Stimulated activated naive B cell treated with anti-CD40 and anti-IgM and Interleukin-4, amounts not matched to agents 10 μg/mL and 1 μg/mL and 100 μg/mL, for 72 hours (primary cell): ENCODE data around the gene RHOXF2.
"Not testable (repeated sequence)": the region's sequence is repeated elsewhere in the genome, so short reads cannot be mapped to it uniquely, and the experiment has no call there.

Source experiments
- ATAC-seq, 2 donors: fragments of 150-1000 bp; cut with Tn5 transposase; replicated peaks; 2 replicates each; pipeline ENCODE4 v1.10.0; 2021; ENCODE audit warnings: moderate library complexity in 1 of 2
- DNase-seq: peaks from one replicate; pipeline ENCODE4 v3.0.0; 2021
- H3K27ac Mint-ChIP-seq: one replicate; pipeline ENCODE4 v1.8.0; 2022; ENCODE audit warnings: mild to moderate bottlenecking, mixed read lengths
- H3K27me3 Mint-ChIP-seq, 2 donors: one replicate each; pipeline ENCODE4 v1.8.0; 2022; ENCODE audit warnings: mixed read lengths in 2 of 2
- H3K36me3 Mint-ChIP-seq, 2 donors: one replicate each; pipeline ENCODE4 v1.8.0; 2022; ENCODE audit warnings: mixed read lengths in 2 of 2, mild to moderate bottlenecking in 1 of 2
- H3K4me1 Mint-ChIP-seq, 2 donors: one replicate each; pipeline ENCODE4 v1.8.0; 2022; ENCODE audit warnings: mixed read lengths in 2 of 2, mild to moderate bottlenecking in 1 of 2
- H3K4me3 Mint-ChIP-seq, 2 donors: one replicate each; pipeline ENCODE4 v1.8.0; 2022; ENCODE audit warnings: mild to moderate bottlenecking in 2 of 2, mixed read lengths in 2 of 2, moderate library complexity in 1 of 2
- H3K9me3 Mint-ChIP-seq, 2 donors: one replicate each; pipeline ENCODE4 v1.8.0; 2022; ENCODE audit warnings: mixed read lengths in 2 of 2, mild to moderate bottlenecking in 1 of 2

RHOXF2 gene

GRCh38 chrX:120147537-120147936 is 10.9 kb upstream of the RHOXF2 start:
- Mint-ChIP-seq H3K4me1 (peaks cover 4 to 11% of the 10 kb centered on the region in 2 donors), H3K27me3 (peaks cover 0 to 3% of the 10 kb centered on the region in 2 donors), H3K9me3 (peaks cover 5 to 6% of the 10 kb centered on the region in 2 donors), H3K36me3 (peaks cover 2 to 10% of the 10 kb centered on the region in 2 donors), H3K4me3 (no peak overlapping the region), H3K27ac (no peak overlapping the region)
- DNase-seq: no peak
- ATAC-seq: no peak

GRCh38 chrX:120150109-120150744 is 8.2 kb upstream of the RHOXF2 start:
- not testable (repeated sequence) for DNase-seq, H3K4me1 Mint-ChIP-seq
- peak in 1 of 2 donors; percentile 41 for ATAC-seq

GRCh38 chrX:120159086-120159485 is 673 bp downstream of the RHOXF2 start:
- H3K9me3 Mint-ChIP-seq, H3K36me3 Mint-ChIP-seq, ATAC-seq, DNase-seq, H3K27ac Mint-ChIP-seq, H3K27me3 Mint-ChIP-seq, H3K4me1 Mint-ChIP-seq, H3K4me3 Mint-ChIP-seq: not testable (repeated sequence)

More at GRCh38 chrX:120150109-120150744, 8.2 kb upstream of the RHOXF2 start:
- H3K27me3 Mint-ChIP-seq, H3K27ac Mint-ChIP-seq, H3K9me3 Mint-ChIP-seq, H3K4me3 Mint-ChIP-seq: not testable (repeated sequence)
- peaks cover 2 to 10% of the 10 kb centered on the region in 2 donors for H3K36me3 Mint-ChIP-seq

- H3K27me3 Mint-ChIP-seq, H3K9me3 Mint-ChIP-seq, DNase-seq, H3K36me3 Mint-ChIP-seq, H3K27ac Mint-ChIP-seq, H3K4me1 Mint-ChIP-seq, H3K4me3 Mint-ChIP-seq, ATAC-seq: not testable (repeated sequence)
These were observed 34.8 kb downstream of the RHOXF2 start for GRCh38 chrX:120193254-120193653.

- H3K4me3 Mint-ChIP-seq, H3K27me3 Mint-ChIP-seq, H3K27ac Mint-ChIP-seq, H3K36me3 Mint-ChIP-seq, DNase-seq, H3K4me1 Mint-ChIP-seq, H3K9me3 Mint-ChIP-seq: not testable (repeated sequence)
- peak; percentile 31 to 79 for ATAC-seq
These were observed 35.3 kb downstream of the RHOXF2 start for GRCh38 chrX:120193720-120194119.

GRCh38 chrX:120195786-120196185 is 37.4 kb downstream of the RHOXF2 start:
- not testable (repeated sequence) for H3K36me3 Mint-ChIP-seq, DNase-seq, ATAC-seq, H3K27ac Mint-ChIP-seq, H3K9me3 Mint-ChIP-seq, H3K27me3 Mint-ChIP-seq, H3K4me1 Mint-ChIP-seq, H3K4me3 Mint-ChIP-seq

GRCh38 chrX:120196626-120197283 is 38.3 kb downstream of the RHOXF2 start:
- not testable (repeated sequence) for H3K27ac Mint-ChIP-seq, DNase-seq, H3K36me3 Mint-ChIP-seq, H3K27me3 Mint-ChIP-seq, H3K9me3 Mint-ChIP-seq, H3K4me1 Mint-ChIP-seq, H3K4me3 Mint-ChIP-seq
- peak; percentile 36 to 56 for ATAC-seq

- no peak overlapping the region for H3K4me3 Mint-ChIP-seq
- H3K4me1 Mint-ChIP-seq: no peaks in the 10 kb centered on the region
- no peaks in the 10 kb centered on the region for H3K9me3 Mint-ChIP-seq
- H3K36me3 Mint-ChIP-seq: no peaks in the 10 kb centered on the region
- ATAC-seq (no peak), DNase-seq (no peak)
- no peak overlapping the region for H3K27ac Mint-ChIP-seq
- H3K27me3 Mint-ChIP-seq: peaks cover 0 to 3% of the 10 kb centered on the region in 2 donors
These were observed 42.4 kb downstream of the RHOXF2 start for GRCh38 chrX:120200851-120201250.

- Mint-ChIP-seq H3K4me1 (peaks cover 0 to 2% of the 10 kb centered on the region in 2 donors), H3K9me3 (no peaks in the 10 kb centered on the region), H3K27ac (no peak overlapping the region), H3K4me3 (no peak overlapping the region), H3K27me3 (no peaks in the 10 kb centered on the region), H3K36me3 (peaks cover 0 to 3% of the 10 kb centered on the region in 2 donors)
- ATAC-seq: no peak
- no peak for DNase-seq
These were observed 47.7 kb downstream of the RHOXF2 start for GRCh38 chrX:120205816-120206753.

GRCh38 chrX:120207009-120207605 is 48.7 kb downstream of the RHOXF2 start:
- DNase-seq (no peak), ATAC-seq (no peak)
- Mint-ChIP-seq H3K27me3 (no peaks in the 10 kb centered on the region), H3K36me3 (peaks cover 0 to 3% of the 10 kb centered on the region in 2 donors), H3K9me3 (no peaks in the 10 kb centered on the region), H3K27ac (no peak overlapping the region), H3K4me3 (no peak overlapping the region), H3K4me1 (peaks cover 0 to 2% of the 10 kb centered on the region in 2 donors)

GRCh38 chrX:120213438-120214265 is 55.2 kb downstream of the RHOXF2 start:
- no peak overlapping the region for H3K4me3 Mint-ChIP-seq
- H3K27ac Mint-ChIP-seq: no peak overlapping the region
- peak; percentile 41 for DNase-seq
- peaks cover 3 to 10% of the 10 kb centered on the region in 2 donors for H3K4me1 Mint-ChIP-seq
- H3K36me3 Mint-ChIP-seq: peaks cover 0 to 3% of the 10 kb centered on the region in 2 donors
- ATAC-seq: peak; percentile 78 to 95
- H3K27me3 Mint-ChIP-seq: peaks cover 0 to 8% of the 10 kb centered on the region in 2 donors
- no peaks in the 10 kb centered on the region for H3K9me3 Mint-ChIP-seq
